Measurements from ENCODE around the gene TTLL12. TPM values are rescaled to one million over a fixed set of nuclear protein-coding genes. Genes with fewer than 3 reads are reported as not detected.

TTLL12 gene
- 36.6 TPM for total RNA-seq

DNA sequence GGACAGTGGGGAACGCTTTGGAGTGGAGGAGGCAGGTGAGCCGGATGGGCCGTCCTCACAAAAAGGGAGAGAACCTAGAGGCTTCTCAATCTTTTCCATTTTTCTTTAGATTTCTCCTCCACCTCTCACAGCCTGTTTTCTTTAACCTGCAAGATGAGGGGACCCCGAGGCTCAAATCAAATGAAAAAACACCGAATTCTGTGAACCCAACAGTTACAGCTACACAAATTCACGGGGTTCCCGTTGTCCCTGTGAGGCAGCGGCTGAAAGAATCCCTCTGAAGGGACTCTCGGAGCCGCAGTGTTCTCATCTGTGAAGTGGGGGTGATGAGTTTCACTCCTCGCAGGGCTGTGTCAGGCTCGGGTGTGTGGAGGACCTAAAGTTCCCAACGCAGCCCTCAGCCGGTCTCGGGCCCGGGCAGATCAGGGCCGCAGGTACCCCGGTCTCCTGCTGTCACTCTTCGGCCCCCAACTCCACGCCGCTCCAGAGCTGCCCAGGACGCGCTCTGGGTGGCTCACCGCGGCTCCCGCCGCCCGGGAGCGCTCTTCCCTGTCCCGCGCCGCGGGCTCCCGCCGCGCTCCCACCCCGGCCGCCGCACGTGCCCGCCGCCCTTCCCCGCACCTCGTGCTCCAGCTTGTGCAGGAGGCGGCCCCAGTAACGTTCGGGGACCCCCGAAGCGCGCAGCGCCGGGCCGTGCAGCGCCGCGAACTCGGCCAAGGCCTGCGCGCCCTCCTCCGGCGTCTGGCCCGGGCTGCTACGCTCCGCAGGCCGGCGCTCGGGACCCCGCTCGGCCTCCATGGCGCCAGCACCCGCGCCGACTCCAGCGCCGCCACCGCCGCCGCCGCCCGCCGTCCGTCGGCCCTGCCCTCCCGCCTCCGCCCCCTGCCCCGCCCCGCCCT is at the start of gene TTLL12:
TTLL12 (minus strand) TSS at position 863 of the 899 bp plus-strand sequence; CDS start at position 798, 65 bp downstream.

DNA sequence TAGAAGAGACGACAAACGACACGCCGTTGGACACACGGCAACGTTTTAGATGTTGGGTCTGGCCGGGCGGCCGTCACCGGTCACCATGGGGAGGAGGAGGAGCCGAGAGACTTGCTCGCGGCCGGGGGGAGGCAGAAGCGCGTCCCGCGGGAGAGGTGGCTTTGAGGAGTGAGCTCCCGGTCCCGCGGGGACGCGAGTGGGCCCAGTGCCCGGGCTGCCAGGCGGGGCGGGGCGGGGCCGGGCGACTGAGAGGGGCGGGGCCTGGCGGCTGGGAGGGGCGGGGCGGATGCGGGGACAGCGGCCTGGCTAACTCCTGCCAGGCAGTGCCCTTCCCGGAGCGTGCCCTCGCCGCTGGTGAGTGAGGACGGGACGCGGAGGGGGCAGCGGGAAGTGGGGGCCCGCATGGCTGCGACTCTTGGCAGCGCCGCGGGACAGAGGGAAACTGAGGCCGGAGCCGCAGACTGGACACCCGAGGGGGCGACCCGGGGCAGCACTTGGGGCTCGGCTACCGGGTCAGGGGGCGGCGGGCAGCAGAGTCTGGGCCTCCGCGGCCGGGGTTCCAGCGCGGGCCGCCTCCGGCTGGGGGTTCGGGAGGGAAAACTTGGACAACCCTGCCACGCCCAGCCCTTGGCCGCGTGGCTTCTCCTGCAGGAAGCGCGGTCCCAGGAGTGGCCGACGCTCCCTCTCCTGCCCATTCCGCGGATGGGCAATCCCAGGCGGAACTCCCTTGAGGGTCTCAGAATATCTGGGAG is 35.5 kb downstream of the TTLL12 start, which contains the start of gene TSPO:
TSPO (plus strand) TSS at position 309 of the 752 bp plus-strand sequence. CDS start 7,680 bp downstream, outside the sequence.

GRCh38 chr22:43142880-43143562 is 43.9 kb downstream of the TTLL12 start, which contains the start of gene MCAT:
Gene MCAT, minus strand, starts transcription at chr22:43143398. Its CDS starts 50 bp downstream, at chr22:43143348.

Other genes starting within 250 kb of the TTLL12 start
- 27.9 TPM for gene PACSIN2, start 172.0 kb downstream of the TTLL12 start, total RNA-seq
- gene TTLL1, start 97.7 kb downstream of the TTLL12 start, total RNA-seq: 49.5 TPM
- gene BIK, start 76.4 kb downstream of the TTLL12 start, total RNA-seq: not detected
- gene MCAT, start 43.7 kb downstream of the TTLL12 start, total RNA-seq: 26.9 TPM
- 37.6 TPM for gene TSPO, start 35.6 kb downstream of the TTLL12 start, total RNA-seq
- 59.8 TPM for gene SCUBE1, start 156.2 kb upstream of the TTLL12 start, total RNA-seq
- gene MPPED1, start 224.9 kb upstream of the TTLL12 start, total RNA-seq: 461 TPM